HG03175 (cell line): ENCODE results near the gene CCDC102A.
"Not testable (repeated sequence)": the region's sequence is repeated elsewhere in the genome, so short reads cannot be mapped to it uniquely, and the experiment has no call there.

Experiments used
- ATAC-seq: cut with Tn5 transposase; IDR thresholded peaks from one replicate; pipeline ENCODE4 v1.9.1; 2021; ENCODE audit warnings: mild to moderate bottlenecking, moderate library complexity; ENCODE audit not compliant: unreplicated experiment

The CCDC102A gene

GRCh38 chr16:57503366-57503765 lies 33.0 kb downstream of the CCDC102A start:
- no peak for ATAC-seq

GRCh38 chr16:57502048-57502775 lies 34.2 kb downstream of the CCDC102A start:
- ATAC-seq: no peak

- ATAC-seq: no peak
These were observed 34.9 kb downstream of the CCDC102A start for GRCh38 chr16:57501492-57501891.

GRCh38 chr16:57500578-57501111 lies 35.7 kb downstream of the CCDC102A start:
- no peak for ATAC-seq

- not testable (repeated sequence) for ATAC-seq
These were observed 36.4 kb downstream of the CCDC102A start for GRCh38 chr16:57499941-57500340.

- ATAC-seq: no peak
These were observed 38.3 kb downstream of the CCDC102A start for GRCh38 chr16:57498031-57498430.

GRCh38 chr16:57497121-57497520 lies 39.2 kb downstream of the CCDC102A start:
- no peak for ATAC-seq

- ATAC-seq: no peak
These were observed 42.6 kb downstream of the CCDC102A start for GRCh38 chr16:57493767-57494166.

GRCh38 chr16:57489229-57489628 lies 47.1 kb downstream of the CCDC102A start:
- ATAC-seq: no peak

GRCh38 chr16:57486858-57487834 lies 49.2 kb downstream of the CCDC102A start:
- no peak for ATAC-seq

- ATAC-seq: peak; percentile 69
These were observed 50.2 kb downstream of the CCDC102A start, which contains the start of gene DOK4 for GRCh38 chr16:57485916-57486857. Gene DOK4, minus strand, starts transcription at chr16:57486493. Its CDS starts 6,986 bp downstream, at chr16:57479507.

GRCh38 chr16:57485091-57485915 lies 51.1 kb downstream of the CCDC102A start:
- ATAC-seq: no peak

GRCh38 chr16:57484515-57485005 lies 51.8 kb downstream of the CCDC102A start:
- no peak for ATAC-seq

GRCh38 chr16:57483725-57484514 lies 52.5 kb downstream of the CCDC102A start:
- ATAC-seq: no peak

GRCh38 chr16:57482845-57483545 lies 53.4 kb downstream of the CCDC102A start:
- ATAC-seq: no peak

GRCh38 chr16:57481421-57481820 lies 55.0 kb downstream of the CCDC102A start:
- no peak for ATAC-seq

- no peak for ATAC-seq
These were observed 55.6 kb downstream of the CCDC102A start for GRCh38 chr16:57480754-57481230.
